ENCODE results near the gene CIITA.

Gene CIITA

DNA sequence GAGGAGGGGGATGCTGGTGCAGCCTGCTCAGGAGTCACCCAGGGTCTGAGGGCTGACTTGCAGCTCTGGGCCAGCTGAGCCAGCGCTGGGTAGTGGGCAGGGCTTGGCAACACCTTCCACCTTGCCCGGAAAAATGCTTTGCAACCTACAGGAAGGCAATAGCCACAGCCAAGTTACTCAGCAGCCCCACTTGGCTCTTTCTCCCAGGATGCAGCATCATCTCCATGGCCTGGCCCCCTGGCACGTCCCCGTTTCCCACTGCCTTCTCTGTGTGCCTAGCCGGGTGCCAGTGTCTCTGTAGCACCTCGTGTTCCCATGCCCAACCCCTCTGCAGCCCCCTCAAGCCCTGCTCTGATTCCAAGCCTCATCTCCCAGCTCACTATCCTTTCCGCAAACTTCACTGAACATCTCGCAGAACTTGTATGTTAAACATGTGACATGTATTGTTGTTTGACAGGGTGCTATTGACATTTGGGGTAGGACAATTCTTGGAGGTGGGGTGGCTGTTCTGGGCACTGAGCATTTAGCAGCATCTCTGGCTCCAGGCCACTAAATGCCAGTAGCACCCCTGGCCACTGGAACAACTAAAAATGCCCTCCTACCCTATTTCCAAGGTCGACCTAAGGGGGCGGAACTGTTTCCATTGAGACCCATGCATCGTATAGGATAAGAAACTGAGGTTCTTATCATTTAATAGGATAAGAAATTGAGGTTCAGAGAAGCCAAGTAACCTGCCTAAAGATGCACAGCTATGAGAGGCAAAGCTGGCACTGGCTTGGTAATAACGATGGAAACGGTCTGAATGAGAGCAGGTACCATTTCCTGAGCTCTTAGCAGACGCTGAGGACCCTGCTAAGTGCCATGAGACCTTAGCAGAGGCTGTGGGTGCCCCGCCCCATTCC, 53.1 kb downstream of the CIITA start:
- H3K27ac ChIP-seq, result no peak overlapping the region
- H3K4me1 ChIP-seq (ENCODE audit: low read depth, poor library complexity, severe bottlenecking), result peaks cover 7% of the 10 kb centered on the region
- no peaks in the 10 kb centered on the region for H4K20me1 ChIP-seq (ENCODE audit: insufficient read depth)
- no peak overlapping the region for H3K4me2 ChIP-seq
- H3K27me3 ChIP-seq (ENCODE audit: insufficient read depth, low read depth), result no peaks in the 10 kb centered on the region
- TF ChIP-seq, protein P1, sequence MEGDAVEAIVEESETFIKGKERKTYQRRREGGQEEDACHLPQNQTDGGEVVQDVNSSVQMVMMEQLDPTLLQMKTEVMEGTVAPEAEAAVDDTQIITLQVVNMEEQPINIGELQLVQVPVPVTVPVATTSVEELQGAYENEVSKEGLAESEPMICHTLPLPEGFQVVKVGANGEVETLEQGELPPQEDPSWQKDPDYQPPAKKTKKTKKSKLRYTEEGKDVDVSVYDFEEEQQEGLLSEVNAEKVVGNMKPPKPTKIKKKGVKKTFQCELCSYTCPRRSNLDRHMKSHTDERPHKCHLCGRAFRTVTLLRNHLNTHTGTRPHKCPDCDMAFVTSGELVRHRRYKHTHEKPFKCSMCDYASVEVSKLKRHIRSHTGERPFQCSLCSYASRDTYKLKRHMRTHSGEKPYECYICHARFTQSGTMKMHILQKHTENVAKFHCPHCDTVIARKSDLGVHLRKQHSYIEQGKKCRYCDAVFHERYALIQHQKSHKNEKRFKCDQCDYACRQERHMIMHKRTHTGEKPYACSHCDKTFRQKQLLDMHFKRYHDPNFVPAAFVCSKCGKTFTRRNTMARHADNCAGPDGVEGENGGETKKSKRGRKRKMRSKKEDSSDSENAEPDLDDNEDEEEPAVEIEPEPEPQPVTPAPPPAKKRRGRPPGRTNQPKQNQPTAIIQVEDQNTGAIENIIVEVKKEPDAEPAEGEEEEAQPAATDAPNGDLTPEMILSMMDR (conservative IDR thresholded peaks at IDR 0.05; ENCODE audit: low read depth, low read length), result no peak
- no peaks in the 10 kb centered on the region for H3K36me3 ChIP-seq (ENCODE audit: insufficient read depth)
- no peak overlapping the region for H3K9ac ChIP-seq
- no peak overlapping the region for H2AFZ ChIP-seq (ENCODE audit: low read depth)
- 0 out of 2 replicates have a peak, but pooled peaks cover 5% of the 10 kb centered on the region for H3K79me2 ChIP-seq (ENCODE audit: insufficient read depth, low read depth)
- H3K4me3 ChIP-seq (IDR thresholded peaks at IDR 0.05; ENCODE audit: insufficient read depth, low read depth, low read length), result no peak overlapping the region

- H3K4me3 ChIP-seq (IDR thresholded peaks at IDR 0.05; ENCODE audit: insufficient read depth, low read depth, low read length), result no peak overlapping the region
- H3K27ac ChIP-seq, result no peak overlapping the region
- no peaks in the 10 kb centered on the region for H3K36me3 ChIP-seq (ENCODE audit: insufficient read depth)
- 0 out of 2 replicates have a peak, but pooled peaks cover 5% of the 10 kb centered on the region for H3K79me2 ChIP-seq (ENCODE audit: insufficient read depth, low read depth)
- no peak overlapping the region for H3K4me2 ChIP-seq
- no peak overlapping the region for H2AFZ ChIP-seq (ENCODE audit: low read depth)
- no peak overlapping the region for H3K9ac ChIP-seq
- H3K4me1 ChIP-seq (ENCODE audit: low read depth, poor library complexity, severe bottlenecking), result peaks cover 7% of the 10 kb centered on the region
- H4K20me1 ChIP-seq (ENCODE audit: insufficient read depth), result no peaks in the 10 kb centered on the region
- no peaks in the 10 kb centered on the region for H3K27me3 ChIP-seq (ENCODE audit: insufficient read depth, low read depth)
- TF ChIP-seq, protein P1 (conservative IDR thresholded peaks at IDR 0.05; ENCODE audit: low read depth, low read length), result no peak
These were observed 53.7 kb downstream of the CIITA start for GRCh38 chr16:10930755-10931093.

- Histone ChIP-seq H3K79me2 (ENCODE audit: insufficient read depth, low read depth) (0 out of 2 replicates have a peak, but pooled peaks cover 5% of the 10 kb centered on the region), H3K27ac (no peak overlapping the region)
These were observed 54.1 kb downstream of the CIITA start for GRCh38 chr16:10931134-10931533.

GRCh38 chr16:10931977-10932632, 55.1 kb downstream of the CIITA start:
- Histone ChIP-seq H3K9ac (no peak overlapping the region), H3K4me1 (ENCODE audit: low read depth, poor library complexity, severe bottlenecking) (peaks cover 7% of the 10 kb centered on the region), H3K4me2 (no peak overlapping the region), H3K27me3 (ENCODE audit: insufficient read depth, low read depth) (no peaks in the 10 kb centered on the region), H3K4me3 (IDR thresholded peaks at IDR 0.05; ENCODE audit: insufficient read depth, low read depth, low read length) (no peak overlapping the region), H3K79me2 (ENCODE audit: insufficient read depth, low read depth) (0 out of 2 replicates have a peak, but pooled peaks cover 5% of the 10 kb centered on the region), H2AFZ (ENCODE audit: low read depth) (no peak overlapping the region), H3K27ac (no peak overlapping the region), H3K36me3 (ENCODE audit: insufficient read depth) (no peaks in the 10 kb centered on the region), H4K20me1 (ENCODE audit: insufficient read depth) (no peaks in the 10 kb centered on the region)
- TF ChIP-seq, protein P1 (conservative IDR thresholded peaks at IDR 0.05; ENCODE audit: low read depth, low read length), result no peak

More at GRCh38 chr16:10931134-10931533, 54.1 kb downstream of the CIITA start:
- Histone ChIP-seq H3K9ac (no peak overlapping the region), H3K4me1 (ENCODE audit: low read depth, poor library complexity, severe bottlenecking) (peaks cover 7% of the 10 kb centered on the region), H3K27me3 (ENCODE audit: insufficient read depth, low read depth) (no peaks in the 10 kb centered on the region), H2AFZ (ENCODE audit: low read depth) (no peak overlapping the region), H3K4me2 (no peak overlapping the region), H3K4me3 (IDR thresholded peaks at IDR 0.05; ENCODE audit: insufficient read depth, low read depth, low read length) (no peak overlapping the region), H4K20me1 (ENCODE audit: insufficient read depth) (no peaks in the 10 kb centered on the region), H3K36me3 (ENCODE audit: insufficient read depth) (no peaks in the 10 kb centered on the region)
- TF ChIP-seq, protein P1 (conservative IDR thresholded peaks at IDR 0.05; ENCODE audit: low read depth, low read length), result no peak

Data from KMS-11 (cell line).